ENCODE data around the gene SCUBE1.

DNA sequence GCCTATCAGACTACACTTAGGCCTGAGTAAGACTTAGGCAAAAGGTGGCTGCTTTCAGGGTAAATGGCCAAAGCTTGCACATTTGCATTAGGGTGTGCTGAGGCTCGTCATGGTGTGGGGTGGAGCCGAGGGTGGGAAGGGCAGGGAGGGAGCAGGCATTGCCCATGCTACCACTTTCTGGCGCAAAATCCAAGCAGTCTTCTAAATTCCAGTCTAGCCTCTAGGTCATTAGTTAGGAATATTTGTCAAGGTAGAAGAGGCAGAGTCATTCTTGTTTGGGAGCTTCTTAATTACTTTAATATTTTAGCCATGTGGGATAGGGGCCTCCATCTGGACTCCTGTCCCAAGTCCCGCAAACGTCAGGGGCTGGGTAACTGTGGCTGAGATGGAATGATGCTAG lies 28.6 kb downstream of the SCUBE1 start:
- TF ChIP-seq EZH2 (IDR thresholded peaks at IDR 0.05; ENCODE audit: low read depth, unreplicated experiment) = no peak
- TF ChIP-seq EZH2phosphoT487 (IDR thresholded peaks at IDR 0.05; ENCODE audit: unreplicated experiment) = no peak
- TF ChIP-seq, protein P1, sequence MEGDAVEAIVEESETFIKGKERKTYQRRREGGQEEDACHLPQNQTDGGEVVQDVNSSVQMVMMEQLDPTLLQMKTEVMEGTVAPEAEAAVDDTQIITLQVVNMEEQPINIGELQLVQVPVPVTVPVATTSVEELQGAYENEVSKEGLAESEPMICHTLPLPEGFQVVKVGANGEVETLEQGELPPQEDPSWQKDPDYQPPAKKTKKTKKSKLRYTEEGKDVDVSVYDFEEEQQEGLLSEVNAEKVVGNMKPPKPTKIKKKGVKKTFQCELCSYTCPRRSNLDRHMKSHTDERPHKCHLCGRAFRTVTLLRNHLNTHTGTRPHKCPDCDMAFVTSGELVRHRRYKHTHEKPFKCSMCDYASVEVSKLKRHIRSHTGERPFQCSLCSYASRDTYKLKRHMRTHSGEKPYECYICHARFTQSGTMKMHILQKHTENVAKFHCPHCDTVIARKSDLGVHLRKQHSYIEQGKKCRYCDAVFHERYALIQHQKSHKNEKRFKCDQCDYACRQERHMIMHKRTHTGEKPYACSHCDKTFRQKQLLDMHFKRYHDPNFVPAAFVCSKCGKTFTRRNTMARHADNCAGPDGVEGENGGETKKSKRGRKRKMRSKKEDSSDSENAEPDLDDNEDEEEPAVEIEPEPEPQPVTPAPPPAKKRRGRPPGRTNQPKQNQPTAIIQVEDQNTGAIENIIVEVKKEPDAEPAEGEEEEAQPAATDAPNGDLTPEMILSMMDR (conservative IDR thresholded peaks at IDR 0.05; ENCODE audit: low read depth in 2 of 2) = no peak
- TF ChIP-seq POLR2AphosphoS5 (IDR thresholded peaks at IDR 0.05; ENCODE audit: low read depth) = no peak
- TF ChIP-seq, protein P2, sequence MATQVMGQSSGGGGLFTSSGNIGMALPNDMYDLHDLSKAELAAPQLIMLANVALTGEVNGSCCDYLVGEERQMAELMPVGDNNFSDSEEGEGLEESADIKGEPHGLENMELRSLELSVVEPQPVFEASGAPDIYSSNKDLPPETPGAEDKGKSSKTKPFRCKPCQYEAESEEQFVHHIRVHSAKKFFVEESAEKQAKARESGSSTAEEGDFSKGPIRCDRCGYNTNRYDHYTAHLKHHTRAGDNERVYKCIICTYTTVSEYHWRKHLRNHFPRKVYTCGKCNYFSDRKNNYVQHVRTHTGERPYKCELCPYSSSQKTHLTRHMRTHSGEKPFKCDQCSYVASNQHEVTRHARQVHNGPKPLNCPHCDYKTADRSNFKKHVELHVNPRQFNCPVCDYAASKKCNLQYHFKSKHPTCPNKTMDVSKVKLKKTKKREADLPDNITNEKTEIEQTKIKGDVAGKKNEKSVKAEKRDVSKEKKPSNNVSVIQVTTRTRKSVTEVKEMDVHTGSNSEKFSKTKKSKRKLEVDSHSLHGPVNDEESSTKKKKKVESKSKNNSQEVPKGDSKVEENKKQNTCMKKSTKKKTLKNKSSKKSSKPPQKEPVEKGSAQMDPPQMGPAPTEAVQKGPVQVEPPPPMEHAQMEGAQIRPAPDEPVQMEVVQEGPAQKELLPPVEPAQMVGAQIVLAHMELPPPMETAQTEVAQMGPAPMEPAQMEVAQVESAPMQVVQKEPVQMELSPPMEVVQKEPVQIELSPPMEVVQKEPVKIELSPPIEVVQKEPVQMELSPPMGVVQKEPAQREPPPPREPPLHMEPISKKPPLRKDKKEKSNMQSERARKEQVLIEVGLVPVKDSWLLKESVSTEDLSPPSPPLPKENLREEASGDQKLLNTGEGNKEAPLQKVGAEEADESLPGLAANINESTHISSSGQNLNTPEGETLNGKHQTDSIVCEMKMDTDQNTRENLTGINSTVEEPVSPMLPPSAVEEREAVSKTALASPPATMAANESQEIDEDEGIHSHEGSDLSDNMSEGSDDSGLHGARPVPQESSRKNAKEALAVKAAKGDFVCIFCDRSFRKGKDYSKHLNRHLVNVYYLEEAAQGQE (IDR thresholded peaks at IDR 0.05; ENCODE audit: unreplicated experiment) = no peak
- TF ChIP-seq CREB1 (CRISPR knock-in tag; IDR thresholded peaks at IDR 0.05; ENCODE audit: low read depth) = no peak
- TF ChIP-seq ZNF114 (CRISPR knock-in tag; IDR thresholded peaks at IDR 0.05) = no peak
- TF ChIP-seq NANOG (IDR thresholded peaks at IDR 0.05; ENCODE audit: borderline replicate concordance) = no peak
- TF ChIP-seq STAT1 (IDR thresholded peaks at IDR 0.05; ENCODE audit: unreplicated experiment) = no peak
